ENCODE results near the gene SLC39A7.

SLC39A7 gene

GRCh38 chr6:33170176-33171015 is 30.3 kb upstream of the SLC39A7 start:
- Histone ChIP-seq H3K9me3 (ENCODE audit: insufficient read depth, low read length, severe bottlenecking) (no peaks in the 10 kb centered on the region), H2AFZ (ENCODE audit: low read depth, low read length) (no peak overlapping the region), H3K79me2 (ENCODE audit: insufficient read depth, low read length) (no peaks in the 10 kb centered on the region), H3K27me3 (ENCODE audit: insufficient read depth, low read length, poor library complexity) (no peaks in the 10 kb centered on the region), H3K4me3 (ENCODE audit: low read depth in 1 of 2, low read length in 2 of 2) (no peak overlapping the region), H3K27ac (ENCODE audit: low read length) (no peak overlapping the region), H3K4me1 (ENCODE audit: insufficient read depth, low read length) (no peaks in the 10 kb centered on the region), H4K20me1 (ENCODE audit: insufficient read depth, low read length) (no peaks in the 10 kb centered on the region), H3K36me3 (ENCODE audit: insufficient read depth, low read length) (no peaks in the 10 kb centered on the region), H3K4me2 (ENCODE audit: insufficient read depth, low read length) (no peak overlapping the region), H3K9ac (ENCODE audit: low read depth, low read length) (no peak overlapping the region)
- no peak for TF ChIP-seq EZH2 (IDR thresholded peaks at IDR 0.05; ENCODE audit: borderline replicate concordance, low read depth, low read length, severe bottlenecking)
- TF ChIP-seq CTCF (IDR thresholded peaks at IDR 0.05; ENCODE audit: borderline replicate concordance, extremely low read depth, low read length, poor library complexity, severe bottlenecking): no peak
- DNase-seq (no peak), ATAC-seq (ENCODE audit: insufficient read depth, low read depth) (no peak)

- H4K20me1 ChIP-seq (ENCODE audit: insufficient read depth, low read length): no peaks in the 10 kb centered on the region
- ATAC-seq (ENCODE audit: insufficient read depth, low read depth): no peak
- H3K4me1 ChIP-seq (ENCODE audit: insufficient read depth, low read length): no peaks in the 10 kb centered on the region
- H2AFZ ChIP-seq (ENCODE audit: low read depth, low read length): no peak overlapping the region
- H3K4me2 ChIP-seq (ENCODE audit: insufficient read depth, low read length): no peak overlapping the region
- no peaks in the 10 kb centered on the region for H3K79me2 ChIP-seq (ENCODE audit: insufficient read depth, low read length)
- no peak overlapping the region for H3K4me3 ChIP-seq (ENCODE audit: low read depth in 1 of 2, low read length in 2 of 2)
- no peak for DNase-seq
- no peaks in the 10 kb centered on the region for H3K9me3 ChIP-seq (ENCODE audit: insufficient read depth, low read length, severe bottlenecking)
- no peak for TF ChIP-seq EZH2 (IDR thresholded peaks at IDR 0.05; ENCODE audit: borderline replicate concordance, low read depth, low read length, severe bottlenecking)
- no peak for TF ChIP-seq CTCF (IDR thresholded peaks at IDR 0.05; ENCODE audit: borderline replicate concordance, extremely low read depth, low read length, poor library complexity, severe bottlenecking)
- H3K9ac ChIP-seq (ENCODE audit: low read depth, low read length): no peak overlapping the region
- no peak overlapping the region for H3K27ac ChIP-seq (ENCODE audit: low read length)
- H3K27me3 ChIP-seq (ENCODE audit: insufficient read depth, low read length, poor library complexity): no peaks in the 10 kb centered on the region
- no peaks in the 10 kb centered on the region for H3K36me3 ChIP-seq (ENCODE audit: insufficient read depth, low read length)
These were observed 29.4 kb upstream of the SLC39A7 start for GRCh38 chr6:33171016-33171879.

GRCh38 chr6:33171880-33172687 is 28.6 kb upstream of the SLC39A7 start:
- H3K4me2 ChIP-seq (ENCODE audit: insufficient read depth, low read length): no peak overlapping the region
- H3K36me3 ChIP-seq (ENCODE audit: insufficient read depth, low read length): no peaks in the 10 kb centered on the region
- H2AFZ ChIP-seq (ENCODE audit: low read depth, low read length): no peak overlapping the region
- no peak for DNase-seq
- H3K4me3 ChIP-seq (ENCODE audit: low read depth in 1 of 2, low read length in 2 of 2): no peak overlapping the region
- no peaks in the 10 kb centered on the region for H3K4me1 ChIP-seq (ENCODE audit: insufficient read depth, low read length)
- H3K27me3 ChIP-seq (ENCODE audit: insufficient read depth, low read length, poor library complexity): no peaks in the 10 kb centered on the region
- no peak for TF ChIP-seq EZH2 (IDR thresholded peaks at IDR 0.05; ENCODE audit: borderline replicate concordance, low read depth, low read length, severe bottlenecking)
- no peak for TF ChIP-seq CTCF (IDR thresholded peaks at IDR 0.05; ENCODE audit: borderline replicate concordance, extremely low read depth, low read length, poor library complexity, severe bottlenecking)
- no peaks in the 10 kb centered on the region for H4K20me1 ChIP-seq (ENCODE audit: insufficient read depth, low read length)
- no peak for ATAC-seq (ENCODE audit: insufficient read depth, low read depth)
- H3K79me2 ChIP-seq (ENCODE audit: insufficient read depth, low read length): no peaks in the 10 kb centered on the region
- H3K9ac ChIP-seq (ENCODE audit: low read depth, low read length): no peak overlapping the region
- no peaks in the 10 kb centered on the region for H3K9me3 ChIP-seq (ENCODE audit: insufficient read depth, low read length, severe bottlenecking)
- no peak overlapping the region for H3K27ac ChIP-seq (ENCODE audit: low read length)

All from DND-41 (cell line).